ENCODE measurements around the gene STK25.

STK25 gene

DNA sequence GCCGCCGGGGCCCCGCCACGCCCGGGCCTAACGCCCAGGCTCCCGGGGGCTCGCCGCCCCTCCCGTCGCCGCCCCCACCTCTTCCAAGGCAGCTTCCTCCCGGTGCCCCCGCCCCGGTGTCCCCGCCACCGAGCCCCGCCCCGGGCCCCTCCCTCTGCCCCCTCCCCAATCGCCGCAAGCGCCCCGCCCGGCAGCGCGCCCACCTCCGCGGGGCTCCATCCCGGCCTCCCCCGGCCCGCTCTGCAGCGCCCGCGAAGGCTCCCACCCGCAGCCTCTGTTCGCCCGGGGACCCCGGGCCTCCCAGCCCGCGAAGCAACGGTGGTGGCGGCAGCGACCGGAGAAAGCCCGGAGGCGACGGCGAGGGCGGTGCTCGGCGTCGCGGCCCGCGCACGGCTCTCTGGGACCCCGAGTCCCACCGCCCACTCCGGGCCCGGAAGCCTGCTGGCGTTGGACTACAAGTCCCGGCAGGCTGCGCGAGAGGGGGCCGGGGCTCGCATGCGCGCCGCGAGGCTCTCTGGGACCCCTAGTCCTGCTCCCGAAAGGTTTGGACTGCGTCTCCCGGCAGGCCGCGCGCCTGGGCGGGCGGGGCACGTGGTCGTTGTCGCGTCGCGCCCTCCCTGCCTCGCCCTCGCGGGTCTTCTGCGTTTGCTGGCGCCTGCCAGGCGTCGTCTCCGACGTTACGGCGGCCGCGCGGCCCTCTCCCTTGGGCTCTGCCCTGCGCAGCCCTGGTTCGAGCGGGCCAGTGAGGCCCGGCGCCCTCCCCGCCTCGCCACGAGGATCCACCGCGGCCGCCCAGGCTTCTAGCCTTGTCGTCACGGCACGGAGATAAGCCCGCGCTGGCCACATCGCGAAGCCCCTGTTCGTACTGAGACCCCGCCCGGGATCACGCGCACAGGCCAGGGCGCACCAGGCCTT is at the start of gene STK25:
Gene STK25 (minus strand): TSS at position 345 of the 915 bp plus-strand sequence. CDS start 549 bp downstream, outside the sequence.
- peak; percentile 98 for DNase-seq

DNA sequence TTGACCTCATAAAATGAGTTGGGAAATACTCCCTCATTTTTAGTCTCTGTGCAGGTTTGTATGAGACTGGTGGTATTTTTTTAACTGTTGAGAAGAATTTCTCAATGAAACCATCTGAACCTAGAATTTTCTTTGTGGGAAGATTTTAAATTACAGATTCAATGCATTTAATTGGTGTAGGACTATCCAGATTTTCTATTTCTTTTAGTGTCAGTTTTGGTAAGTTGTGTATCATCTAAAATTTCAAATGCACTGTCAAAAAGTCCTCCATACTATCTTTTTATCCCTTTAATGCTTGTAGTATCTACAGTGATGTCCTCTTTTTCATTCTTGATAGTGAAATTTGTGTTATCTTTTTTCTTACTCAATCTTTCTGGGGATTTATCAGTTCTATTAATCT is 48.4 kb upstream of the STK25 start:
- DNase-seq: no peak

DNA sequence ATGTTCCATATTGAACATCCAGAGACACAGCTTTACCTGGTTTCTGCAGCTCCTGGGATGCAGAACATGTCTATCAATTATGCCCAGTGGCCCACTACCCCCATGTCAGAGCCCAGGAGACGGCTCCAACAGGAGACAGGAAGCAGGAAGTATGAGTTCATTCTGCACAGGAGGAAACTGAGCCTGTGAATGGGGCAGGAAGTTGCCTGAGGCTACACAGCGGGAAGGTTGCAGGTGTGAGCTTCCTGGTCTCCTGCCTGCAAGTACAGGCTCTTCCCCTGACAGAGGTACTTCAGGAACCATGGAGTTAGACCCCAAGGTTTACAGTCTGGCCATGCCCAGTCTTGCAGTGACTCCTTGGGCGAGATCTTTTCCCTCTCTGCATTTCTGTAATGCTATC is 47.3 kb upstream of the STK25 start:
- DNase-seq: no peak

DNA sequence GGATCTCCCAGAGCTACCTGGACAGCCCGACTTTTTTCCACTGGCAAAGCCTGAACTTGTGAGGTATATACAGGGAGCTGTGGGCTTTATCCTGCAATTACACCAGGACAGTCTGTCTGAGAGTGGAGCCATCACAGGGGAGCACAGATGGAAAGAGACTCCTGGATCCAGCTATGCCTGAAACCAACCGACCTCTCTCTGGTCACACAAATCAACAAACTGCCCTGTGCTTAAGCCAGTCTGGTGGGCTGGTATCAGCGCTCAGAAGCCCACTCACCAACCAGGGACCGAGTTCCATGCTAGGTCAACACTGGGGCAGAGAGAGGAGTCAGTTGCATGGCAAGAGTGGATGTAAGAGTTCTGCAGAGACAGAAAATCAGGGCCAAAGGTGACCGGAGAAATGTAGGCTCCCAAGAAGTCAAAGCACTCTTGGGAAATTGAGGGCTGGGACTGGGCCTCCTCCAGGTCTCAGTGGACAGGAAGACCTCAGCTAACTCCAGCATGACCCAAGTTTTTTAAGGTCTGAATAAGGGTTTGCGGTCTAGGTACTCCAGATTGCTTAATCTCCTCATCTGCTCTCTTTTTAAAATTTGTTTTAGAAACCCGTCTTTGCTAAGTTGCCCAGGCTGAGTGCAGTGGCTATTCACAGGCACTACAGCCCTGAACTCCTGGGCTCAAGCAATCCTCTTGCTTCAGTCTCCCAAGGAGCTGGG is 46.4 kb upstream of the STK25 start:
- DNase-seq: no peak

DNA sequence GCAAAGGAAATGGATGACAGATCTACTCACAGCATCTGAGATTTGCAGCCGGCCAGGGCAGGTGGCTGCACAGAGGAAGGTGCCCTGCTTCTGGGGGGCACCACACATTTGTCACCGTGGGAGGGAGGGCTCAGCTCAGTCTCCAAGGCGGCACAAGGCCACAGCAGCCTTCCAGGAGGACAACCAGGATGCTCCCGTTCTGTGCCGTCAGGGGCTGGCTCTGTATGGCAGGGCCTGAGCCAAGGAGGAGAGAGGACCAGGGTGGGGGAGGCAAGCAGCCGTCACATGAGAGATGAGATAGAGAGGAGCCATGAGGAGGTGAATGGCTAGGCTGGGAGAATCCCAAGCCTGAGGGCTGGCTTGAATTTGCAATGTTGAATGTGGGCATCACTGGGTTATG is 45.6 kb upstream of the STK25 start:
- DNase-seq: no peak

DNA sequence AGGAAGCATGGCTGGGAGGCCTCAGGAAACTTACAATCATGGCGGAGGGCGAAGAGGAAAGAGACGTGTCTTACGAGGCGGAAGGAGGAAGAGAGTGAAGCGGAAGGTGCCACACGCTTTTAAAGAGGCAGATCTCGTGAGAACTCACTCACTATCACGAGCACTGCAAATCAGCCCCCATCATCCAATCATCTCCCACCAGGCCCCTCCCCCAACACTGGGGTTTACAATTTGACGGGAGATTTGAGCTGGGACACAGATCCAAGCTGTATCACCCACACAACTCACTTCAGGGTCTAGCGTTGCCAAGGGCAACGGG is 45.1 kb upstream of the STK25 start:
- no peak for DNase-seq

DNA sequence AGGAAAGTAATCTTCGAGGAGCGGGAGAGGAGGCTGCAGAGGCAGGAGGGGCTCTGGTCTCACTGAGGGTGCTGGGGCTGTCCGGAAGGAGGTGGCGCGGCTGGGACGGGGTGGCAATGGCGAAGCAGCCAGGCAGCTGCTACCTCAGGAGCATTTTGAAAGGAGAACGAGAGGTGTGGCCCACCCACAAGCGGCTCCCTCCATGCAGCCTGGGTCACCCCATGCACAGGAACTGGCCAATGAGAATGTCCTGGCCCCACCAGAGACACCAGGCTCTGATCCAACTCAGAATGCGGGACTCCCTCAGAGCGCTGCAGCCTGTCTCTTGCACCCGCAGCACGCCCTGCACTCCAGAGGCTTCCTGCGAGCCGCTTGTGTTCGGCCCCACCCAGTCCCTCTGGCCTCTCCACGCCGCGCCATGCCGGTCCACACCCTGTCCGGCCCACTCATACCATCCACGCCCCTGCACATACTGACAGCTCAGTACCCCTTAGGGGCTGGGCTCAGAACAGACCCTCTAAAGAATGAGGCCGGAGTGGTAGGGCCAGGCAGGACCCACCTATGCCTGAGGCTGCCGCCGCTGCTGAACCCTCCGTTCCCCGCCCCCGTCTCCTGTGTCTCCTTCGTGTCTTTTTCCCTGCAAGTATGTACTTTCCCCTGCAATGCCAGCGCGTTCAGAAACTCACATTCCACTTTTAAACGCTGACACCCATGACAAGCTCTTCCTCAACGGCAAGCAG is 43.8 kb upstream of the STK25 start:
- no peak for DNase-seq

DNA sequence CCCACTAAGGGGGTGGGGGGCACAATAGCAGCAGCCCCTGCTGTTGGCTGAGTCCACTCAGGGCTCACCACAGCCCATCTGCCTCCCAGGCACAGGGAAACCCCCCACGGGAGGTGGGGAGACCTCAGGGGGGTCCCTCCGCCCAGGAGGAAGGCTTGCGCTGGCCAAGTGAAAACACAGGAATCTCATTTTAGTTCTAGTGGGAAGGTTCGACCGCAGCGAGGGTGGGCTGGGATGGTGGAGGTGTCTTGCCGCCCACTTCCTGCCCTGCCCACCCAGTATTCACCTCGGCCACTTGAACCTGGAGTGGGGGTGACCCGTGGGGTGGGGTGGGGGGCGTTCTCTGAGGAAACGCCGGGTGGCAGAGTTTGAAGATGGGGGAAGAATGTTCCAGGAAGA is 43.2 kb upstream of the STK25 start:
- DNase-seq: no peak

DNA sequence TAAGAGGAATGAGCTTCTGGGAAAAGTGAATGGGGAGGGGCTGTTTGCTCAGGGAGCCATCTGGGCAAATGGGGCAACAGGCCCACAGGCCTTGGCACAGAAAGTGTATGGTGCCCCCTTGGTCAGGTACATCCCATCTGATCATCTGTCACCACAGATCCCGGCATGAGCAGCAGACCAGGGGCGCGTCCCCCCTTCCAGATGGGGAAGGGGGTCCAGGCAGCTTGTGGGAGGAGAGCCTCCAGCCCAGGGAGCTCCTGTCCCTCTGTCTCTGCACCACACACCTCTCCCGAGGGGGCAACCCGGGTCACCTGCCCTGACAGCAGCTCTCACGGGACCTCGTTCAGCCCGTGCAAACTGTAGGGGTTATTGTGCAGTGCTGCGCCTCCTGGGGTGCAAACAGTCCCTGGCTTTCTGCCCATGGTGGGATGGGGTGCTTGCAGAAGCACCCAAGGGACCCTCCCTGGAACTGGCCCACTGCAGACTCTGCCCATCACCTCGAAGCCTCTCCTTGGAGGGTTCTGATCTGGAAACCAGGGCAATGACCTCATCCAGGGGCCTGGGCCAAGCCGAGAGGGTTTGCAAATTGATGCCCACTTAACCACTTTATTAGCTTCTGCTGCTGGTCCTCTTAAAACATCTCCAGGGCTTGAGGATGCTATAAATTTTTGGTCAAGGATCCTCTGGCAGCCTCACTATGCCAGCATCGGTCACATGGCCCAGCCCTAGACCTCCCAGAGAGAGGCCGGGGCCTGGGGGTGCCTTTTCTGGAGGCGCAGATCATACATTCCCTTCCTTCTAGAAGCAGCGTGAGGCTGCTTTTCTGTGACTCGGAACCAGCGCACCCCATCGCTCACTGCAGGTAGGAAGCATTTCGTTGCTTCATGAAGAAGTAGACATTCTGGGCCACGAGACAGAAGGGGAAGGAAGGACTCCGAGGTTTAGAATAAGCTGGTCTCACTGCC is 42.5 kb upstream of the STK25 start:
- no peak for DNase-seq

DNA sequence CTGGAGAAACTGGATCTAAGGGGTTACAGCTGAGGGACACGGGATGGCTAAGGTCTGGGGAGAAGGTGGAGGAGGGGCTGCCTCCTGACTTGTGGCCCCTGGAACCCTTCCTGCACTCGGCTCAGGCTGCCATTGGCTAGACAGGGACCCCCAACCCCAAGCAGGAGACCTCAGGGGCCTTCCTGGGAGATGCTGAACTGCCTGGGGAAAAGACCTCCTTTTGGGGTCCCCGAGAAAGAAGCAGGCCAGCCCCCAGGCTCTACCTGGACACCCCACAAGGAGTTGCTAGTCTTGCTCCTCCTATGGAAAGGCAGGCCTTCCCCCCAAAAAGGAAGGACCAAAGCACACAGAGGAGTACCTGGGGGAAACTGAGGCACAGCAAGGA is 40.1 kb upstream of the STK25 start:
- no peak for DNase-seq

DNA sequence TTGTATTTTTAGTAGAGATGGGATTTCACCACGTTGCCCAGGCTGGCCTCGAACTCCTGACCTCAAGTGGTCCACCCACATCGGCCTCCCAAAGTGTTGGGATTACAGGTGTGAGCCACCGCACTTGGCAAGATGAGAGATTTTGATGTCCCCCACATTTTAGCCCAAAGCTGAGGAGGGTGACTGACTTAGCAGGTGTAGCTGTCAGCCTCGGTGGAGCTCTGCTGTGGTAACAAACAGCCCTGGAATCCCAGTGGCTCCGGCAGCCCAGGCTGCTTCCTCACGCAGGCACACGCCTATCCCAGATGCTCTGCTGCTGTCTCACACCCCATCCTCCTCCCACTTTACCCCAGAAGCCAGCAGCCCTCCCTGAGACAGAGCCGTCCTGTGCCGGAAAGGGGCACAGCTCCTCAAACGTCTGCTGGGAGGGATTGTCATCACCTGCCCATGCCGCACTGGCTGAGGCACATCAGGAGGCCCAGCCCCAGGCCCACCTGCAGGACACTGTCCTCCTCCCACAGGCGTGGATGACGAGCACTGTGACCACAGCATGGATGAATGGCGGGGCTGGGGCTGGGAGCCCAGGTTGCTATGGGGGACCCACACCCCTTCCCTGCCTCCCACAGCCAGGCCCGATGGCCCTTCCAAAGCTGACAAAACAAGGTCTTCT is 39.5 kb upstream of the STK25 start:
- no peak for DNase-seq

DNA sequence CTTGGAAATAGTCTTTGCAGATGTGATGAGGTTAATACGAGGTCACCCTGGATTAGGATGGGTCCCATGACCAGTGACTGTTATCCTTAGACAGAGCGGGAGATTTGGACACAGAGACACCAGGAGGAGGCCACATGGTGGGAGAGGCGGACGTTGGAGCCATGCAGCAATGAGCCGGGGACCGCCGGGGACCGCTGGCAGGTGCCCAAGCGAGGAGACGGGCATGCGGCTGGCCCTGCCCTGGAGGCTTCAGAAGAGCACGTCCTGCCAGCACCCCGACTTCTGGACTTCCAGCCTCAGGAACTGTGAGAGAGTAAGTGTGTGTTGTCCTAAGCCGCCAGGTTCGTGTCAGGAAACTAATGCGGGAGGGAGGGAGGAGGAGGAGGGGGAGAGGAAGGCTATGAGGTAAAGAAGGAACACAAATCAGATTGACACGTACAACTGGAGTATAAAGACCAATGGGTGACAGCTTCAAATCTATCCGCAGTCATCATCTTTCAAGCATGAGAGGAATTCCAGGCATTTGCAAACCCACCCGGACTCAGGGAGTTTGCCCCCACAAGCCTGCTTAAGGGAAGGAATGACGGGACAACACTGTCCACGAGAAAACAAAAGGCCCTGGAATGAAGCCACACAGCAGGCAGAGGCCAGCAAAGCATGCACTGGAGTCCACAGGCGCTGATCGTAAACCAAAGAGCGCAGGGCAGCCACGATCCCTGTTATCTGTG is 38.6 kb upstream of the STK25 start:
- no peak for DNase-seq

DNA sequence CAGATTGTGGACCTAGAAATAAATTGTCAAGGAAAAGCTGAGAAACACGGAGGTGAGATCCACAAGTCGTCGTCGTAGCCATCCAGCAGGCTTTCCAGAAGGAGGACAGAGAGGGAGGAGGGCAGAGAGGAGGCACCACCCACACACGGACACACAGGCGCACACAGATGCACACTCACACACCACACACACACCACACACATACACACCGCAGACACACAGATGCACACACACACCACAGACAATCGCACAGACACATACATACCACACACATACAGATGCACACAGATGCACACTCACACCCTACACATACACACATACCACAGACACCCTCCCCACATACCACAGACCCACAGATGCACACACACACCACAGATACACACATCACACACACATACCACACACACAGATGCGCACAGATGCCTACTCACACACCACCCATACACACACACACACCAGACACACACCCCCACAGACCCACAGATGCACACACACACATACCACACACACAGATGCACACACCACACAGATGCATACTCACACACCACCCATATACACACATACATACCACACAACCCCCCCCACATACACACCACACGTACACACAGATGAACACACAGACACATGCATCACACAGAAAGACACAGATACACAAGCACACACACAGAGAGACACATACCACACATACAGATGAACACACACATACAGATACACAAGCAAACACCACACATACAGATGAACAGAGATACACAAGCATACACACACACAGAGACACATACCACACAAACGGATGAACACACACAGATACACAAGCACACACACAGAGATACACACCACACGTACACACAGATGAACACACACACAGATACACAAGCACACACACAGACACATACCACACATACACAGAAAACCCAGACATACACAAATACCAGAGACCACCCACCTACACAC is 37.4 kb upstream of the STK25 start:
- DNase-seq: no peak

DNA sequence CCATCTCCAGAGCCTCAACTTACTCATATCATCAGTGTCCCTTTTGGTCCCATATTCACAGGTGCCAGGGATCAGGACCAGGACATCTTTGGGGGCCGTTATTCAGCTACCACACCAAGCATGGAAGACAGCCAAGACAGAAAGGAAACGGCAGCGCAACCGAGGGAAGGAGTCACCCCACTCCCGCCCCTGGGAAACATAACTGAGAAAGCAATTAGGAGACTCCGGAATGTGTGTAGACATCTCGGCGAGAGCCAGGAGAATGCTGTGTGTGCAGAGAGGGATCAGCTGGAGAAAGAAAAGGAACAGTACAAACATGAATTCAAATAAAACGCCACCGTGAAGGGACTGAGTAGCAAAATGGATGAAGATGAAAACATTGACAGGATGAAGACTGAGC is 36.7 kb upstream of the STK25 start:
- DNase-seq: no peak

DNA sequence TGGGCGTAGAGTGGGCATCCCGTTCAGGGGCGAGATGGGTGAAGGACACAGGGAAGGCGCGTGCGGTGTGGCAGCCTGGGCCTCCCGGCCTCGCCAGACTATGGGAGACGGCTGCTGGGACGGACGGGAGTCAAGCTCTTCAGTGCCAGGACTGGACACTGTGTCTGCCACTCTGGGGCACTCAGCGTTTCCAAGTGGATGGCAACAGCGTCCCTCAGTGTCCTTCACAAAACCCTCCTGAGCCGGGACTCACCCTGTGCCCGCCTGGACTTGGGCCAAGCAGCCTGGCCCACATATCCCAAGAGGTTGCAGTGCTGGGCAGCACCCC is 33.9 kb upstream of the STK25 start:
- DNase-seq: no peak

DNA sequence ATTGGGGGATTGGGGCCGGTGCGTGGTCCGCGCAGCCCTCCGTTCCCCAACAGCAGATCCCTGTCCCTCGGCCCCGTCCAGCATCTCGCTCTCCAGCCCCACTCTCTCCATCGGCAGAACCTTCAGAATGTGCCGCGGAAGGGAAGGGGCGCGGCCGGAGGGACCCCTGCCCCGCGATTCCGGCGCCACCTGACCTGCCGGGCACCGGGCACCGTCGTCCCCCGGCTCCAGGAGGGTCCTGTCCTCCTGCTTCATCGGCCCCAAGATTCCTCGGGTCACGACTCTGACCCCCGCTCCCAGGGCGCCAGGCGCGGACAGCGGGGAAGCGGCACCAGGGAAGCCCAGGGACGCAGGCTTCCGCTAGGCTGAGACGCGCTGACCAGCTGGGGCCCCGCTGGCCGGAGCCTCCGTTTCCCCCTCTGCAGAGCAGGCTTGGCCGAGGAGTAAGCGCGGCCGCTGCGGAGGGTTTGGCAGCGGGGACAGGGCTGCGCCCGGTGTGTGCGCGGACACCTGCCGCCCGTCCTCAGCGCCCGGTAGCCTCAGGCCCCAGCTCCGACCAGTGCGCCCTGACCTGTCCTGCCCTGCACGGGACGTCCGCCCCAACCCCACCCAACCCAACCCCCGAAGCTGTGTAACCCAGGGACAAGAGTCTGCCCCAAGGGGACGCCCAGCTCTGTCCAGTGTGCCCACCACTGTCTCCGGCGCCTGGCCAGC is 33.3 kb upstream of the STK25 start:
- DNase-seq: no peak

DNA sequence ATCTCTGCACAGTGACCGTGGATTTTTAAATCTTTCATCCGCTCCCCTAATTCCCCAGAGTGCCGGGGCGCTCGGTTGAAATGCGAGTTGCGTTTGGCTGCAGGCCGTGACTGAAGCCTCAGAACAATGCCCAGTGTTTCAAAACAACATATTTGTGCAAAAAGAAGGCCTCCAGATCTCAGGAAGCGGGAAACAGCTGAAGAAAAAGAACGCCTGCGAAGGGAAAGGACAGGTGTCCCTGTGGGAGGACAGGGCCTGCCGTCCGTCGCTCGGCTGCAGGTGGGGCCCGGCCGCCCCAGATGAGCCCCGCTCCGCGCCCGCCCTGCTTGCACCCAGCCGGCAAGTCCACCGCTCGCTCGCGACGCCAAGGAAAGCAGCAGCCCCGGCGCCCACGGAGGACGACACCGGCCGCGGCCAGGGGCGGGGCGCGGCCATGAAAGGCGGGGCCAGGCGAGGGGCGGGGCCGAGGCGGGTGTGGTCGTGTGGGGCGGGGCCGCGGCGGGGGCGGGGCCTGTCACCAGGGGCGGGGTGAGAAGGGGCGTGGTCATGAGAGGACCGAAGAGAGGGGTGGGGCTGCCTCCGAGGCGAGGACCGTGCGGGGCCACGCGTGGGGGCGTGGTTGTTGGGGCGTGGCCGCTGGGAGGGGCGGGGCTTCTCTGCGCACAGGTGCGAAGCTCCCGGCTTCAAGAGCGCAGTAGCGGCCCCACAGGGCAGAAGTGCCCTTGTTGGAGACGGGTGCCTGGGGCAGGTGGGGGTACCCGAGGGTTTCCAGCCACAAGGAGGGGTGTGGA is 32.6 kb upstream of the STK25 start:
- DNase-seq: peak; percentile 53

DNA sequence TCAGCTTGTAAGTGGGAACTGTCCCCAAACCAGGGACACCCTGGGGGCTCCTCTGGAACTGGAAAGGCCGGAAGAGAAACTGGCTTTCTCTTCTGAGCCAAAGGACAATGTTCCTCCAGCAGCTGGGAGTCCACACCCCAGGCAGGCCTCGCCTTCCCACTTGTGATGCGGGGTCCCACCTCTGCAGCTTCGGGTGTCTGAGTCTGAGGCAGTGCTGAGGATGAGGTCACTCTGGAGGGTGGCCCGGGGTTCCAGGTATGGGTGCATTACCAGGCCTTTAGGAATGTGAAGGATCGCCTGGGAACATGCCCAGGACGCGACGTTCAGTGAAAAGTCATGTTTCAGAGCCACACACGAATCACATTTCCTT is 32.0 kb upstream of the STK25 start:
- no peak for DNase-seq
